CD8-positive, alpha-beta memory T cell (primary cell): ENCODE results near the gene MRPL14. TPM values are rescaled to one million over a fixed set of nuclear protein-coding genes. Genes with fewer than 3 reads are reported as not detected.
A peak's percentile ranks its signal among the peaks of the same experiment; 100 is the strongest.

Experiments used
- CTCF ChIA-PET: fragments of 350-600 bp; sonication (Branson Sonifier 250); formaldehyde crosslinking; loops from one replicate; lab custom pipeline; 2021; ENCODE audit warnings: antibody characterized with exemption; lab: Charles Lee
- POLR2A ChIA-PET: fragments of 350-600 bp; sonication (Branson Sonifier 250); formaldehyde crosslinking; loops from one replicate; lab custom pipeline; 2021; ENCODE audit warnings: antibody characterized with exemption; lab: Charles Lee
- DNase-seq, 5 donors: peaks; one replicate each; pipeline versions ENCODE4 v3.0.0 to v3.0.0-alpha.2; 2020 to 2022; ENCODE audit warnings: mixed read lengths in 1 of 5
- H3K27ac ChIP-seq: one replicate; pipeline ENCODE4 v1.7.0; 2013; ENCODE audit warnings: low read depth, mild to moderate bottlenecking, low read length, moderate library complexity
- H3K27me3 ChIP-seq: 2 replicates; pipeline ENCODE4 v1.7.0; 2013; ENCODE audit warnings: low read length, mild to moderate bottlenecking; ENCODE audit not compliant: insufficient read depth, poor library complexity, severe bottlenecking
- H3K36me3 ChIP-seq: 2 replicates; pipeline ENCODE4 v1.7.0; 2013; ENCODE audit warnings: mild to moderate bottlenecking, low read length, moderate library complexity; ENCODE audit not compliant: insufficient read depth
- H3K4me1 ChIP-seq: 2 replicates; pipeline ENCODE4 v1.7.0; 2013; ENCODE audit warnings: mild to moderate bottlenecking, low read length, moderate library complexity; ENCODE audit not compliant: insufficient read depth
- H3K4me3 ChIP-seq: 2 replicates; pipeline ENCODE4 v1.7.0; 2013; ENCODE audit warnings: mild to moderate bottlenecking, low read length
- H3K9me3 ChIP-seq: 2 replicates; pipeline ENCODE4 v1.7.0; 2013; ENCODE audit warnings: mild to moderate bottlenecking, low read length
- H3K27ac Mint-ChIP-seq, 8 donors: one replicate each; pipeline ENCODE4 v1.8.0; 2020 to 2021; ENCODE audit warnings: mixed read lengths in 8 of 8, mild to moderate bottlenecking in 6 of 8, inconsistent platforms in 3 of 8, moderate library complexity in 3 of 8
- H3K27me3 Mint-ChIP-seq, 2 donors: one replicate each; pipeline ENCODE4 v1.8.0; 2020 to 2021; ENCODE audit warnings: mixed read lengths in 2 of 2, mild to moderate bottlenecking in 1 of 2, moderate library complexity in 1 of 2
- H3K36me3 Mint-ChIP-seq, 3 donors: one replicate each; pipeline ENCODE4 v1.8.0; 2020 to 2021; ENCODE audit warnings: mixed read lengths in 3 of 3, inconsistent platforms in 1 of 3, mild to moderate bottlenecking in 1 of 3
- H3K4me1 Mint-ChIP-seq, 3 donors: one replicate each; pipeline ENCODE4 v1.8.0; 2020 to 2021; ENCODE audit warnings: mixed read lengths in 3 of 3, inconsistent platforms in 1 of 3, mild to moderate bottlenecking in 1 of 3
- H3K4me3 Mint-ChIP-seq, 7 donors: one replicate each; pipeline ENCODE4 v1.8.0; 2020 to 2021; ENCODE audit warnings: mixed read lengths in 7 of 7, mild to moderate bottlenecking in 6 of 7, moderate library complexity in 4 of 7, inconsistent platforms in 2 of 7
- H3K9me3 Mint-ChIP-seq, 5 donors: one replicate each; pipeline ENCODE4 v1.8.0; 2020 to 2022; ENCODE audit warnings: mixed read lengths in 5 of 5, mild to moderate bottlenecking in 3 of 5, moderate library complexity in 2 of 5, inconsistent platforms in 1 of 5
- polyA plus RNA-seq: library from polyadenylated mRNA; unstranded; fragments of 300-500 nt; fragmentation: Illumina TruSeq; gene quantifications from one replicate; pipeline ENCODE4 v1.2.3, GENCODE V29; 2021
- total RNA-seq, 2 experiments: library from RNA; stranded (reverse); gene quantifications; one replicate each; pipeline ENCODE4 v1.2.3, GENCODE V29; 2021

Gene MRPL14
- total and polyA plus RNA-seq, 3 experiments from 2014 or later: 48.5 to 108 (median 48.7) TPM

DNA sequence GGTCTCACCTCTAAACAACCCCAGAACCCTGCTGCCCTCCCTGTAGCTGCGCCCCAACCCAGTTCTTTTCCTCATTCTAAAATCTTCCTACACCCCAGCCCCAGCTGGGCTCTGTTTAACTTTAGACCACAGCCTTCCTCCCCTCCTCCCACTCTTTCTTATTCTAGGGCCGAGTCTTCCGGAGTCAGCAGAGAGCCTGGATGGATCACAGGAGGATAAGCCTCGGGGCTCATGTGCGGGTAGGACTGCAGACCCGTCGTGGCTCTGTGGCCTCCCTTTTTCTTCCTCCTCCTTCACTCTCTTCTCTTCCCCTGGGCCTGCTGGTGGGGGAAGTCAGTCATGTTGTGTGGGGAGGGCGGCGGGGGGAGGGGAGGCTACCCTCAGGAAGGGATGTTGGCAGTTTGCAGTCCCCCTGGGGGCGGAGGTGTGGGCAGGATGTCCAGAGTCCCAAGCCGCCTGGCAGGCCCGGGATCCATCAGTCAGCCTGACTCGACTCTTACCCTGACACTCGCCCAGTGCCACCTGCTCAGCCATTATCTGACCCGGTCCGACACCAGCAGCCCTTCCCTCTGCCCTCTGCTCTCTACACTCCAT lies 39.4 kb upstream of the MRPL14 start:
- ChIA-PET CTCF (no interaction called here), POLR2A (no interaction called here)
- Mint-ChIP-seq H3K36me3 (no peaks in the 10 kb centered on the region), H3K4me1 (no peaks in the 10 kb centered on the region), H3K27ac (no peak overlapping the region), H3K27me3 (peaks cover 29 to 50% of the 10 kb centered on the region in 2 donors), H3K4me3 (no peak overlapping the region), H3K9me3 (no peaks in the 10 kb centered on the region)
- Histone ChIP-seq H3K27ac (no peak overlapping the region), H3K4me3 (no peak overlapping the region), H3K36me3 (no peaks in the 10 kb centered on the region), H3K4me1 (no peaks in the 10 kb centered on the region), H3K27me3 (no peaks in the 10 kb centered on the region), H3K9me3 (no peaks in the 10 kb centered on the region)
- no peak for DNase-seq

- no peaks in the 10 kb centered on the region for H3K9me3 ChIP-seq
- Mint-ChIP-seq H3K36me3 (no peaks in the 10 kb centered on the region), H3K4me3 (no peak overlapping the region), H3K4me1 (no peaks in the 10 kb centered on the region), H3K27ac (no peak overlapping the region), H3K27me3 (peaks cover 31 to 52% of the 10 kb centered on the region in 2 donors), H3K9me3 (no peaks in the 10 kb centered on the region)
- H3K4me1 ChIP-seq: no peaks in the 10 kb centered on the region
- ChIA-PET POLR2A (no interaction called here), CTCF (no interaction called here)
- H3K27ac ChIP-seq: no peak overlapping the region
- H3K4me3 ChIP-seq: no peak overlapping the region
- no peaks in the 10 kb centered on the region for H3K36me3 ChIP-seq
- no peak for DNase-seq
- H3K27me3 ChIP-seq: no peaks in the 10 kb centered on the region
These were observed 38.9 kb upstream of the MRPL14 start for GRCh38 chr6:44166116-44166515.

DNA sequence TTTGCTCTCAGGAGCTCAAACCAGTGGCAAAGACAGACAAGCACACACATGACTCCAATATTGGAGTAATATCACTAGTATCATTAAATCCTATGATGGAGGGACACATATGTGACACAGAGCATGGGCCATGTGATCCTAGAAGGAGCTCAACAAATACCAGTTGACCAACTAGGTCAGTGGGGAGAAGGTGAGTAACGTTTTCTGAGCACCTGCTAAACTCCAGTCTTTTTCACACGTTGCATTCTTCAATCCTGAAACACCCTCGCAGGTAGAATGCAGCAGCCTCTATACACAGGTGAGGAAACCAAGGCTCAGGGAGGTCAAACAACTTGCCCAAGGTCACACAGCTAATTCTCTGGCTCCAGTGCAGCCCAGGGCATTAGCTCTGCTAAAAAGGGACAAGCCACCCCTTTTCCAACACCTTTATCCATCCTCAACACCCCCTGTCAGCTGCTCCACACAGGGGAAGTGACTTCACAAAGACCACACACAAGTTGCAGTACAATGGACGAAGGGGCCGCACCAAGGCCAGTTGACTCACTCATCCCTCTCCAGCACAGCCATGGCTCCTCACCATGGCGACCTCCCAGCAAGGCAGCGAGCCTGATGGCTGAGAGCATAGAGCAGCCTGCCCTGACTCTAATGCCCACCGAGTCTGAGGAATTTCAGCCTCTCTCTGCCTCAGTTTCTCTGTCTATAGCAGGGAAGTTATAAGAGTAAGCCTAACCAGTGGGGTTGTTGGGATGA lies 35.8 kb upstream of the MRPL14 start:
- Mint-ChIP-seq H3K27ac (peak overlapping the region in 1 of 8 donors; percentile 20), H3K27me3 (peaks cover 27 to 48% of the 10 kb centered on the region in 2 donors), H3K4me1 (no peaks in the 10 kb centered on the region), H3K36me3 (no peaks in the 10 kb centered on the region), H3K9me3 (no peaks in the 10 kb centered on the region), H3K4me3 (no peak overlapping the region)
- H3K27ac ChIP-seq: no peak overlapping the region
- no peaks in the 10 kb centered on the region for H3K27me3 ChIP-seq
- CTCF ChIA-PET: interaction anchor here (1.0 to 2.1 kb wide), 2 partner anchors 12 to 59 kb away, joined by 3 to 7 read pairs; no protein-coding TSS in a partner anchor
- no peaks in the 10 kb centered on the region for H3K9me3 ChIP-seq
- POLR2A ChIA-PET: interaction anchor here (0.5 kb wide), 1 partner anchor 46 kb away, joined by 7 read pairs; no protein-coding TSS in a partner anchor
- no peak for DNase-seq
- no peaks in the 10 kb centered on the region for H3K4me1 ChIP-seq
- no peaks in the 10 kb centered on the region for H3K36me3 ChIP-seq
- no peak overlapping the region for H3K4me3 ChIP-seq

GRCh38 chr6:44161997-44162338 lies 34.7 kb upstream of the MRPL14 start:
- Mint-ChIP-seq H3K27ac (no peak overlapping the region), H3K36me3 (no peaks in the 10 kb centered on the region), H3K4me3 (no peak overlapping the region), H3K27me3 (peaks cover 25 to 48% of the 10 kb centered on the region in 2 donors), H3K9me3 (no peaks in the 10 kb centered on the region), H3K4me1 (no peaks in the 10 kb centered on the region)
- ChIA-PET POLR2A (no interaction called here), CTCF (interaction anchor here (2.1 kb wide), 1 partner anchor 11 kb away, joined by 7 read pairs; no protein-coding TSS in a partner anchor)
- Histone ChIP-seq H3K4me1 (no peaks in the 10 kb centered on the region), H3K27ac (no peak overlapping the region), H3K9me3 (no peaks in the 10 kb centered on the region), H3K36me3 (no peaks in the 10 kb centered on the region), H3K27me3 (no peaks in the 10 kb centered on the region), H3K4me3 (no peak overlapping the region)
- no peak for DNase-seq

DNA sequence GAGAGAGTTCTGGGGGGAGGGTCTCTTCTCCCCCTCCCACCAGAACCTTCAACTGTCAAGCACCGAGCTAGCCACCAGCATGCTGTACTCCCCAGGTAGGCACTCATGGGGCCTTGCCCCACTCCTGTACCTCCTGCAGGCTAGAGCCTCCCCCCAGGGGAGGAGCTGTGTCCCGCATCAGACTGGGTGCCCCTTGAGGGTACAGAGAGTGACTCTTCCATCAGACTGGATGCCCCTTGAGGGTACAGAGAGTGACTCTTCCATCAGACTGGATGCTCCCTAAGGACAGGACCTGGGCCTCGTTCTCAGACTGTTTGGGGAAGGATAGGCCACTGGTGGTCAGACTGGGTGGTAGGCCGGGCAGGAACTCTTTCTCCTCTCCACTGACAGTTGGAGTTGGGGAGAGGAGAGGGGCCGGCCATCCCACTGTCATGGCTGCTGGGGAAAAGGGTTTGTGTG lies 31.5 kb upstream of the MRPL14 start, which contains the start of gene CAPN11:
CAPN11 (plus strand) TSS at position 51 of the 459 bp plus-strand sequence; CDS start at position 80, 29 bp downstream.
- H3K9me3 Mint-ChIP-seq: no peaks in the 10 kb centered on the region
- CTCF ChIA-PET: no interaction called here
- no peak for DNase-seq
- H3K9me3 ChIP-seq: no peaks in the 10 kb centered on the region
- peak within 1 kb of the TSS in 1 of 8 donors; percentile 57 for H3K27ac Mint-ChIP-seq
- H3K27me3 Mint-ChIP-seq: peaks cover 14 to 23% of the 10 kb centered on the region in 2 donors
- no peak within 1 kb of the TSS for H3K27ac ChIP-seq
- H3K4me1 ChIP-seq: no peaks in the 10 kb centered on the region
- H3K36me3 ChIP-seq: no peaks in the 10 kb centered on the region
- peaks cover 0 to 2% (median 0%) of the 10 kb centered on the region in 3 donors for H3K36me3 Mint-ChIP-seq
- no peaks in the 10 kb centered on the region for H3K27me3 ChIP-seq
- no peak within 1 kb of the TSS for H3K4me3 ChIP-seq
- H3K4me1 Mint-ChIP-seq: peaks cover 0 to 3% (median 0%) of the 10 kb centered on the region in 3 donors
- POLR2A ChIA-PET: no interaction called here
- no peak within 1 kb of the TSS for H3K4me3 Mint-ChIP-seq

DNA sequence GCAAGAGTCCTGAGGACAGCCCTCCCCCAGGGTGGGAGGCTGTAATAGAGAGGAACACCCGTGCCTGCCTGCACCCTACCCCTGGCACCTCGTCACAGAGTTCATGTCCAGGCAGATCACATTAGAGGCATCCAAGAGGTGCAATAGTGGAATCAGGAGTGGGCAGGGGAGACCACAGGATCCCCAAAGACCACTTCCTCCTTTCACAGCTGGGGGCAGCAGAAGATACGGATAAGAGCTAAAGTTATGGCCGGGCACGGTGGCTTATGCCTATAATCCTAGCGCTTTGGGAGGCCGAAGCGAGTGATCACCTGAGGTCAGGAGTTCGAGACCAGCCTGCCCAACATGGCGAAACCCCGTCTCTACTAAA lies 29.9 kb upstream of the MRPL14 start:
- Histone ChIP-seq H3K4me3 (no peak overlapping the region), H3K27ac (no peak overlapping the region), H3K4me1 (no peaks in the 10 kb centered on the region), H3K36me3 (no peaks in the 10 kb centered on the region), H3K27me3 (no peaks in the 10 kb centered on the region), H3K9me3 (no peaks in the 10 kb centered on the region)
- Mint-ChIP-seq H3K27ac (no peak overlapping the region), H3K4me3 (no peak overlapping the region), H3K9me3 (no peaks in the 10 kb centered on the region), H3K4me1 (peaks cover 0 to 3% (median 0%) of the 10 kb centered on the region in 3 donors), H3K36me3 (peaks cover 0 to 2% (median 2%) of the 10 kb centered on the region in 3 donors), H3K27me3 (peaks cover 8 to 13% of the 10 kb centered on the region in 2 donors)
- CTCF ChIA-PET: interaction anchor here (1.0 to 5.8 kb wide), 2 partner anchors 13 to 60 kb away, joined by 3 to 33 read pairs; no protein-coding TSS in a partner anchor
- DNase-seq: no peak
- POLR2A ChIA-PET: interaction anchor here (1.2 kb wide), 1 partner anchor 27 kb away, joined by 3 read pairs; no protein-coding TSS in a partner anchor

GRCh38 chr6:44156494-44157151 lies 29.4 kb upstream of the MRPL14 start:
- no peak overlapping the region for H3K4me3 Mint-ChIP-seq
- ChIA-PET POLR2A (no interaction called here), CTCF (interaction anchor here (0.8 to 5.8 kb wide), 3 partner anchors 13 to 59 kb away, joined by 3 to 33 read pairs (median 3); no protein-coding TSS in a partner anchor)
- Histone ChIP-seq H3K36me3 (no peaks in the 10 kb centered on the region), H3K4me3 (no peak overlapping the region), H3K27ac (no peak overlapping the region), H3K27me3 (no peaks in the 10 kb centered on the region), H3K4me1 (peaks cover 2% of the 10 kb centered on the region), H3K9me3 (no peaks in the 10 kb centered on the region)
- DNase-seq: no peak
- H3K27ac Mint-ChIP-seq: no peak overlapping the region
- H3K27me3 Mint-ChIP-seq: peaks cover 7 to 9% of the 10 kb centered on the region in 2 donors
- H3K36me3 Mint-ChIP-seq: peaks cover 0 to 2% (median 2%) of the 10 kb centered on the region in 3 donors
- H3K4me1 Mint-ChIP-seq: peaks cover 1 to 6% (median 1%) of the 10 kb centered on the region in 3 donors
- H3K9me3 Mint-ChIP-seq: no peaks in the 10 kb centered on the region
